GM19467 (cell line): Measurements from ENCODE around the gene TRAPPC1.
A peak's percentile ranks its signal among the peaks of the same experiment; 100 is the strongest.

Source experiments
- ATAC-seq: cut with Tn5 transposase; IDR thresholded peaks from one replicate; pipeline ENCODE4 v1.9.1; 2021; ENCODE audit warnings: mild to moderate bottlenecking, moderate library complexity; ENCODE audit not compliant: unreplicated experiment

The TRAPPC1 gene

DNA sequence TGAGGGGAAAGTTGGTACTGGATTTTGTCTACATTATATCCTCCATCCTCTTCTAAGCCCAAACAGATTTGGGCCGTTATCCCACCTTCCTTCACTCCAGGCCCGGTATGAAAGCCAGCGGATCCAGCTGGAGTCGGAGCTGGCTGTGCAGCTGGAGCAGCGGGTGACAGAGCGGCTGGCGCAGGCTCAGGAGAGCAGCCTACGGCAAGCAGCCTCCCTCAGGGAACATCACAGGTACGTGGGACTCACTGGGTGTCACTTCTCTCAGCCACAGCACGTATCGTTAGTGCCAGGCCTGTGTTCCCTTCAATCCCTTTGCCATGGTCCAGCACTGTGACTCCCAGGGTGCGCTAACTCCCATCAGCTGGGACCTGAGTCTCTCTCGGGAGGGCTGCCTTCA, 11.5 kb upstream of the TRAPPC1 start:
- ATAC-seq, result no peak

DNA sequence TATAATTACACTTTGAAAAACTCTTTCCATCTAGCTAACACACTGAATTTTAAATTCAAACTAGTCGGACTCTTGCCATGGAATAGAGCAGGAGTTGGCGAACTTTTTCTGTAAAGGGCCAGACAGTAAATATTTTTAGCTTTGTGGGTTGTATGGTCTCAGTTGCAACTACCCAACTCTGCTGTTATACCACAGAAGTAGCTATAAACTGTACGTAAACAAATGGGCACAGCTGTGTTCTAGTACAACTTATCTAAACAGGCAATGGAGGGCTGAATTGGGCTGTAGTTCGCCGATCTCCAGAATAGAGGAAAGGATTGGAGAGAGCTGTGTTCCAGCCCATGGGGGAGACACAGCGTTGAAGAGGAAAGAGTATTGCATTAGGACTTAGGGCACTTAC, 9.0 kb upstream of the TRAPPC1 start:
- ATAC-seq, result no peak

DNA sequence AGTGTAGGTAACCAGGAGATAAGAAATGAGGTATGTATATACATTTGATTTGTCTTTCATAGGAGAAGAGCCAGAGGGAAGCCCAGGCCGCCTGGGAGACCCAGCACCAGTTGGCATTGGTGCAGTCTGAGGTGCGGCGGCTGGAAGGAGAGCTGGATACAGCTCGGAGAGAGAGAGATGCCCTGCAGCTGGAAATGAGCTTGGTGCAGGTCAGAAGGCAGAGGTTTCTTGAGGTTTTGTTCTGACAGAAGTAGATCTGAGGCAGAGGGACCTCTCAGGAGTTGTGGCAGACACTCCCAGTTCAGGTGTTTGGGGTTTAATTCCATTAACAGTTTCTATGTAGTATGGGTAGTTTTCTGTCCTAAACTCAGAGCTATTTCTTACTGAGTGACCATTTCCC, 8.3 kb upstream of the TRAPPC1 start:
- ATAC-seq, result no peak

DNA sequence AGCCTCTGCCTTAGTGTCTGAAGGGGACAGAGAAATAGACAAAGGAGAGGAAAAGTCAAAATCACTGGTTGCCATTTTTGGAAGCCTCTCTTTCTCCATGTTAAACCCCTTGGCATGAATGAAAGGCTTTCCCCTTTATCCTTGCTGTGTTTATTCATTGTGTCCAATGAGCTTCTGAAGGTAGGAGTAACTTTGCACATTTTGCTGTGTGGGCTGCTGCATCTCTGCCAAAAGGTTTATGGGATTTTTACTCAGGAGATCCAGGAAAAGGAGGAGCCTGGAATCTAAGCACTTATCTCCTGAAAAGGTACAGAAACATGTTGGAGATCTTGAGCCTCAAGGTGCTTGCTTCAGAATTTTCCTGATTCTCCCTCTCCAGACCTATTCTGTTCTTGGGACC, 4.1 kb upstream of the TRAPPC1 start:
- no peak for ATAC-seq

DNA sequence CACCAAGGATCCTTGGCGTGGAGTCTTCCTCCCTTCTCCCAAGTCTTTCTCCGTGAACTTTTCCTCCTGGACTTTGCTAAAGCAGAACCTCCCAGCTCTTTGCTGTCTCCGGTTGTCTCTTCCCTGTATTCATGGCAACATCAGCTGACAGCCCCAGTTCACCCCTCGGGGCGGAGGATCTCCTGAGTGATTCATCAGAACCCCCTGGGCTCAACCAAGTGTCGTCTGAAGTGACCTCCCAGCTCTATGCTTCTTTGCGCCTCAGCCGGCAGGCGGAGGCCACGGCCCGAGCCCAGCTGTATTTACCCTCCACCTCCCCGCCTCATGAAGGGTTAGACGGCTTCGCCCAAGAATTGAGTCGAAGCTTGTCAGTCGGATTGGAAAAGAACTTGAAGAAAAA, 1.2 kb upstream of the TRAPPC1 start:
- no peak for ATAC-seq

DNA sequence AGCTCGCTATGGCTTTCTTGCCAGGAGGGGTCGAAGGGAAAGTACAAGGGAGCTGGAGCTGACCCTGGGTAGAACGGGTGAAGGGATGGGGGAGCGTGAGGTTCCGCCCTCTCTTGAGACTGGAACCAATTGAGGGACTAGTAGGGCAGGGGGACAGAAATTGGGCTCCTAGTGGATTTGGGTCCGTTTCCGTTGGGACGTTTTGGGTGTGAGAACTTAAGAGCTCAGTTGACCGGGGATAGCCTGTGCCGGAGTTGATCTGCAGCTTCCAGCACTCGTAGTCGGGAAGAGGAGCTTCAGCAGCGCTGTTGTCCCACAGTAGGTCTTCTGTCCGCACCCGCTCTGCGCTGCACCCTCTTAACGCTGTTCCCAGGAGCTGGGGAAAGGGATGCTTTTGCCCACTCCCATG, 741 bp upstream of the TRAPPC1 start:
- no peak for ATAC-seq

DNA sequence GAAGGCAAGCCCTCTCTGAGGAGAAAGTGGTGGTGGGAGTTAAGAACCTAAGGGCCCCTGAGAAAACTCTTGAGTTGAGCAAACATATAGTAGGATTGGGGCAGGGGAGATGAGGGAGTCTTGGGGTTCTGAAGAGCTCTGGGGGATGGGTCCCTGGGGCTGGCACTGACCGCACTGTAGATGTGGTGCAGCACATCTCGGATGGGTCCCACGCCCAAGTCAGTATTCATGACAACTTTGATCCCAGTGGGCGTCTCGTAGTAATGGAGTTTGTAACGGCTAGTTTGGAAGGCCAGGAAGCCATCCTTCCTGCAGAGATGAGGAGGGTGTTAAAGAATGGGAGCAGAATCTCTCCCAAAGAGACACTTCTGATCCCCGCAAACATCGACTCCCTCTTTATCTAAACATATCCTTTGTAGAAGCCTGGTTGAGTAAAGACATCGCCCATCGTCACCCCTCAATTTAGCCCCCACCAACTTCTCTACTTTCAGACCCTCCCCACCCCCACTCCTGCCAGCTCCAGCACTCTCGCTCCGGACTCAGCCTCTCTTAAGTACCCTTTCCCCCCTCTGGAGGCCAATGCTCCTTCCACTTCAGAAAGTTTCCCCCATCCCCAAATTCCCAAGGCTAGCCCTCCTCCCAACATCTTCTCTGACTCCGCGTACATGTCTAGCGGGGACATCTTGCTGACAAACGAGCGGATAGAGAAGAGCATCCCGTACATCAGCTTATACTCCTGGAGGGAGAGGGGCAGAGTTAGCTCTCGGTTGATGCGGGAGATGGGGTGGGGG, 710 bp downstream of the TRAPPC1 start:
- no peak for ATAC-seq

DNA sequence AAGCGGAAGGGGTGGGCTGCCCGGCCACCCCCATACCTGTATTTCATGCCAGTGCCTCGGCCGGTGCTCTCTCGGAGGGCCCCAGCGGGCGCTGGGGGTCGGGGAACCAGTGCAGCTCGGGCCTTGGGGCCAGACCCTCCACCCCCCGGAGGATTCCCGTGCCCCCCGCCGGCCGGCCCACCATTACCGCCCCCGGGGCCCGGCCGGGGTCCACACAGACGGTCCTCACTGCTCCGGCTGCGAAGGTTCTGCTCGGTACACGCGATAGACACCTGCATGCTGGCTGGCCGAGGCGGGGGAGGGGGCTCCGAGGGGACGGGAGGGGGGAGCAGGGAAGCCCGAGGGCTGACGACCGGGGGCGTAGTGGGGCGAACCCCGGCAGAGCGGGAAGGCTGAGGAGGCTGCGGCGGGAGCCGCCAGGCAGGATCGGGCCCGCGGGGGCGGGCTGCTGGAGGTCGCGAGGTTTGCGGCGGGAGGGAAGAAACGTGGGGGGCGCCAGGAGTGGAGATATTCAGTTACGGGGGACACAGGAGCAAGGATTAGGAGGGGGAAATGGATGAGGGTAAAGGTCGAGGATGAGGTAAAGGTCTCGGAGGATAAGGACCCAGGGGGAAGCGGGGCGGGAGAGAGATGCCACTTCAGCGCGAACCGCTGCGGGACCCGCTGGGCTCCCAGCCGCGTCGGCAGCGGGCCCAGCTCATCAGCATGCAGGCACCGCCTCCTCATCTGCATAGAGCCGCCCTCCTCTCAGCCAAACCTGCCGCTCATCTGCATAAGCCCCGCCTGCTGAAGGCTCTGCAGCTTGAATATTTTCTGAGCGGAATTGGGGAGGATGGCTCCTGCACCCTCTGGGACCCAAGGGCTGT, 2.4 kb downstream of the TRAPPC1 start, which contains the start of gene KCNAB3:
TSS of gene KCNAB3 (minus strand) at position 699 of the 866 bp plus-strand sequence. CDS start at position 278, 421 bp downstream.
- ATAC-seq, result no peak

DNA sequence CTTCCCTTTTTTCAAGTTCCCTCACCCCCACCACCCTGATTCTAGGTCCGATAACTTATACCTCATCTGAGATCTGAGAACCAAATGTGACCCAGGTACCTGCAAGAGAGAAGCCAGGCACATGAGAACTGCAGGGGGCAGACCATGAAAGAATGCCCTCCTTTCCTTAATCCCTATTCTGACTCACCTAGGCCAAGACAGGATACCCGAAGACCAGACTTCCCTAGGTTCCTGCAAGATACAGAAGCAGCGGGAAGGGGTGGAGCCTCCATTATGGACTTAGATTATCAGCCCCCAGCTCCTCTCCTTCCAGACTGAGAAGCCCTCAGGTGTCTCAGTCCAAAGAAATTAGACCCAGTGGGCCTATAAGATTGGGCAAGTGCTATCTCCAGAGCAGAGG, 4.2 kb downstream of the TRAPPC1 start:
- no peak for ATAC-seq

DNA sequence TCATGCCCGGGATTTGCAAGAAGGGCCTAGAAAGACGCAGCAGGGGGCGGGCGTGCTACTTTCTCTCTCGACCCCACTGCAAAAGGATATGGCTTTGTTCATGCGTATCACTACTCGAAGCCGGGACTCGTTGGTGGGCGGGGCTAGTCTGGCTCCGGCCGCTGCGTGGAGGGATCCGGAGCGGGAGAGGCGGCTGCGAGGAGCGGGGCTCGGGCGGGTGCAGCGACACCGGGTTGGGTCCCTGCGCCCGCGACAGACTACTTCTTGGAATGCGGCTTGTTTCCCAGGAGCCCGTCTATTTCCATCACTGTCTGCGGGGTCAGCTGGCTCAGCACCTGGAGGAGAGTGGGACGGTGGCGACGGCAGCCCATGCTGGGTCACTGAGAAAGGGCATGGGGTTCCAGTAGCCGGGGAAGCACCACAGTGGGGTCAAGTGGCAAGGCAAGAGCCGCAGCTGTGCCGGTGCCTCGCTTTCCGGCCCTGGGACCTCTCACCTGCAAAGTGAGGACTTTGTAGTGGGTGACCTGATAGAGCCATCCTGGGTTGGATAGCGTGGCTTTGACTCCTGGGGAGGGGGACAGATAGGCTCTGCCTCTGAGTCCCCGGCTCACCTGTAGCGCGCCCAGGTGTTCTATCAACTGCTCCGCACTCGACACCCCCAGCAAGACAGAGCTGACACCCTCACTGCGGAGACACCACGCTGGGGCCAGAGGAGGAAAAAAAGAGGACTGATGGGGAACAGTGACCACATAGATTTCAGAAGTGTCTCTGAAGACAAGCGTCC, 8.7 kb downstream of the TRAPPC1 start:
- ATAC-seq, result no peak

DNA sequence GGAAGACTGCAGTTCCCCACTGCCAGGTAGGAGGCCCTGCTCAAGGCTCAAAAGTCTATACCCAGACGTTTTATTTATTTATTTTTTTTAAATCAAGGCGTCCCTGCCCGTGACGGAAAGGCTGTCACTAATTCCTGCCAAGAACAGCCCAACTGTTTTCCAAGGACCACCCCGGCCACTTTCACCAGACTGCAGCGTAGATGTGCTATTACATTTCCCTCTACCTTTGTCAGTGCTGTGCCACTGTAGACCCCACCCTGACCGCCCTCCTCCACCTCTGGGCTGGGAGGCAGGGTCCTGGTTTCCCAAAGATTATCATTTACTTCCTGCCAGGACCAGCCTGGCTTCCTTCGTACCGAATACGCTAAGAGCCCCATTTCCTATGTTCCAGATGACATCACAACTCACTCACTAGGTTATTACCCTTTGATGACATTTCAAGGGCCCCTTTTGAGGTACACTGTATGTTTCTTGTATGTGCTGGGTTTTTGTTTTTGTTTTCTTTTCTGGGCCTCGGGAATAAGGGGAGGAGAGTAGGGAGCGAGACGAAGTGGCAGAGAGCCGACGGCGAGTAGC, 9.4 kb downstream of the TRAPPC1 start:
- ATAC-seq, result no peak

DNA sequence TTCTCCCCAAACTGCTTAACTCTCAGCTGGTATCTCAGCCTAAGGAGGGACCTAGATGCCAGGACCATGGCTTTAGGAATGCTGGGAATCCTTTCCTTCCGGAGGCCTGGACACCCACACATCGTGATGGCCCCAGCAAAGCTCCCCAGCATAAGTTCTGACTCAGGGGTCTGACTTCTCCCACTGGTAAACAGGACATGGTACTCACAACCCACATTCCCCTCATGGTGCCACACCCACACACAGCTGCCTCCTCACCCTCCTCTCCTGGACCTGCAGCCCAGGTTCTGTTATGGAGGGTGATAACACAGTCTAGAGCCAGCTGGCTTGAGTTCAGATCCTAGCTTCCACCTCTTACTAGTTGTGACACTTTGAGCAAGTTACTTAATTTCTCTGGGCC, 14.9 kb downstream of the TRAPPC1 start:
- ATAC-seq, result no peak

DNA sequence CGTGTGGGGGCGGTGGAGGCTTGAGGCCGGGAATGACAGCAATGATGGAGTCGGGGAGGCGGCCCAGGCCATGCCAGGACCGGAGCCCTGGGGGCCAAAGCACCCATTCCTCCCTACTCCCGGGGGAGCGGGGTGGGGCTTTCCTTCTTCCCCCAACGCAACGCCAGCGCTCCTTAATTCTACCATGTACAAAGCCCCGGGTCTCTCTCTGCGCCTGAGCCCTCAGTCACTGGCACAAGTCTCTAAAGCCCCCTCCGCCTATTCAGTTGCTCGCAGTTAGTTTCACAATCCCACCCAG, 15.4 kb downstream of the TRAPPC1 start:
- no peak for ATAC-seq

DNA sequence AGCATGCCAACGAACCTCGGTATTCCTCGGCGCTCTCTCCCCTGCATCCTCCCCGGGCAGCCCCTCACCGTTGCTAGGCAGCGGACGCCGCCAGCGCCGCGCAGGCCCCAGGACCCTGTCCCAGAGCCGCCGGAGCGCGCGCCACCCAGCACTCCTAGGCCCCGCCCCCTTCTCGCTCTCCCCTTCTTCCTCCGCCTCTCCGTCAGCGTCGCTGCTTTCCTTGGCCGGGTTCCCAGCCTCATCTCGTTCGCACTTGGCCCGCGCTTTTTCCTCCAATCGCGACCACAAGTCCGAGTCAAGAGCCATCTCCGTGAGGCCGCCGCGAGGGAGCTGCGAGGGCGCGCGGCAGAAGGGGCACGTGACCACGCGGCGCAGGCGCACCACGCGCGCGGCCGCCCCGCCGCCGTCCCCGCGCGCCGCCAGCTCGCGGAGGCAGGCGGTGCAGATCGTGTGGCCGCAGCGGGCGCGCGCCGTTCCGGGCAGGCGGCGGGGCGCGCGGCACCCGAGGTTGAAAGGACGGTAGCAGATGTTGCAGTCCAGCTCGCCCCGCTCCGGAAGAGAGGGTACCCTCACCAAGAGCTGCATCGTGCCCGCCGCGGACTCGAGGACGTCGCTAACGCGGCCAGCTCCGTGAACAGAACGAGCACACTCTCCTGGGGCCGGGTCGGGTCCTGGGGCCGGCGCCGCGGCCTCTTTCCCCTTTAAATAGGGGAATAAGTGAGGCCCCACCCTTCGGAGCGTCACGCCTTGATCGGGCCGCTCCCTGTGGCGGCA, 15.9 kb downstream of the TRAPPC1 start, which contains the start of gene RNF227:
TSS of gene RNF227 (minus strand) at position 679 of the 774 bp plus-strand sequence. CDS start at position 585, 94 bp downstream.
- ATAC-seq, result peak; percentile 70

DNA sequence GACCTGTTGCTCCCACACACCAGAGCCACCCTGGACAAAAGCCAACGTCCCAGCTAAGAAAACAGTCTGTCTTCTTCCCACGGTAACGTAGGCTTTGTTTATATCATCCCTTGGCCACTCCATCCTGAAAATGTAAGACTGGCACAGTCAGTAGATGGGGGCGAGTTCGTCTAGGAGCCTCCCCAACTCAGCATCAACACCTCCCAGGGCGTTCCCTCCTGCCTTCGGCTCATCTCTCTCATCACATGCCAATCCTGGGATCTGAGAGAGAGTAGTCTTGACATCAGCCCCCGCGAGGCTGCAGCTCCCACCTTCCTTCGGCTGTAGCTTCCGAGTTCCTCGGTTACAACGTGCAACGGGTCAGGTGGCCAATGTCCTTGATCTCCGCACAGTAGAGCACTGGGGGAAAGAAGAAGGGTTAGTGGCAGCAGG, 16.6 kb downstream of the TRAPPC1 start:
- ATAC-seq, result peak; percentile 12

DNA sequence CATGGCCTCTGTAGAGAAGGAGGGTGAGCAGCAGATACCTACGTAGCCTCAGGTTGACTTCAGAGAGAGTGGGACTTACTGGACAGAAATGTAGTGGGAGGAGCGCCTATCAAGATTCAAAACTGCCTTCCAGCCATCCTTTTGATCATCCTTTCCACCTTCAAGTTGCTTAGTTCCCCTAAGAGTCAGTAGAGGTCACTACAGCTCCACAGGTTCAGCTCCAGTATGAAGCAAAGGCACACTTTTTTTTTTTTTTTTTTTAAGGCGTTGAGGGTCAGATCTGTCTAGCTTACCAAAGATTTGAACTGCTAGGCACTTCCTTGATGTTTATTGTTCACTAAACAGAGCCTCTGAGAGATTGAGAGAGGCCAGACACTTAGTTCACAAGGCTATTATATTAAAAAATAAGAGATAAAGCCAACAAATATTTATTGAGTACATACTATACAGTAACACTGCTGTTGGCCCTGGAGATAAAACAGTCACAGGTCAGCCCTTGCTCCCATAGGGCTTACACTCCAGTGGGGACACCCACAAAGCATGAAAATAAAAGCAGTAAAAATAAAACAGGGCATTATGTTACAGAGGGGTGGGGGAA, 18.7 kb downstream of the TRAPPC1 start:
- ATAC-seq, result no peak

DNA sequence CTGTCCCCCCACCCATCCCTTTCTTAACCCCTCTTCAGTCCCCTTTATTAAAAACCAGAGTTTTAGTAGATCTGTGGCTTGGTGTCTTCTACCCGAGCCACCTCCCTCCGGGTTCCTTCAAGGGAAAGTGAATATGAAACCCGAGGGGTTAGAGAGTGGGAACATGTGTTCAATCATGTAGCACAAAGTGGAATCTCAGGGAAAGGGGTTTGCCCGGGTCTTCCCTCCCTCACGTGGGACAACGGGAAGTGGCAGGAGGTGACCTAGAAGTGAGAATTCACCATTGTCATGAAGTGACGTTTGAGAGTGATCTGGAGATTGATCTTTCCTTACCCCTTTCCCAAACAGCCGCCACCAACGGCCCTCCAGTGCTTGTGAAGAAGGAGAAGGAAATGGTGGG, 20.6 kb downstream of the TRAPPC1 start:
- ATAC-seq, result no peak

DNA sequence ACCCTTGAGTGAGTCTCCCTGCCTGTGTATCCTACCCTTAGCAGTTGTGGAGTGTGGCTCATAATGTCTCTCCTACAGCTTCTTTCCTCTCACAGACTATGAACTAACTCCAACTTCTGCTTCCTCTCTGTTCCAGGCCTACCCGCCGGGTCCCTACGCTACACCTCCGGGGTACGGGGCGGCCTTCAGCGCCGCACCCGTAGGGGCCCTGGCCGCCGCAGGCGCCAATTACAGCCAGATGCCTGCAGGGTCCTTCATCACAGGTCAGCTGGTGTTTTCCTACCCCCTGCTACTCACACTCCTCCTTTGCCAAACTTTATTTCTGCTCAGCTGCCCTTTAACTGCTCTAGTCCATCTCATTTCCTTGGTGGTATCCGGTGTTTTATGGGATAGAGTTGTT, 21.0 kb downstream of the TRAPPC1 start:
- no peak for ATAC-seq

DNA sequence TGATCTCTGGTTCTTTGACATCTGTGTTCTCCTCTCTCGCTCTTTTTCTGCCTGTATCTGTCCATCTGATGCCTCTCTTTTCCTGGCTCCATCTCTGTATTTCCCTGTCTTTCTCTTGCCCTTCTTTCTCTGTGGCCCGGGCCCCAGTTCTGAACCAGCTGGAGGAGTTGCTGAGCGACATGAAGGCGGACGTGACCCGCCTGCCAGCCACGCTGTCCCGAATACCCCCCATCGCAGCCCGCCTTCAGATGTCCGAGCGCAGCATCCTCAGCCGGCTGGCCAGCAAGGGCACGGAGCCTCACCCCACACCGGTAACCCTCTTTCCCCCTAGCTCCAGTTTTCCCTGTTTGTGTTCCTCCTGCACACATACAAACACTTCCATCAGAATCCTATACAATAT, 21.5 kb downstream of the TRAPPC1 start:
- no peak for ATAC-seq

DNA sequence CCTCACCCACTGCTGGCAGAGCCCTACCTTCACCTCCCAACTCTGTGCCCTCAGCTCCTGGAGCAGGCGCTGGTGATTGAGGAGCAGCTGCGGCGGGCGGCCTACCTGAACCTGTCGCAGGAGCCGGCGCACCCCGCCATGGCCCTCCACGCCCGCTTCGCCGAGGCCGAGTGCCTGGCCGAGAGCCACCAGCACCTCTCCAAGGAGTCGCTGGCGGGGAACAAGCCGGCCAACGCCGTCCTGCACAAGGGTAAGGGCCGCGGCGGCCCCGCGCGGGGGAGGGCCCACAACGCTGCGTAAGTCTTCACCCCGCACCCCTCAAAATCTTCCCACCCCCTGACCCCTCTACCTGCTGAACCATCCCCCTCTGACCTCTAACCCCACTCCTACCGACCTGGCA, 22.7 kb downstream of the TRAPPC1 start:
- no peak for ATAC-seq
